Thoracic aorta (tissue), 2 donors: ENCODE data around the gene DERL2. TPM values are rescaled to one million over a fixed set of nuclear protein-coding genes. Genes with fewer than 3 reads are reported as not detected.
A peak's percentile ranks its signal among the peaks of the same experiment; 100 is the strongest.

ENCODE experiments used
- ATAC-seq: fragments of 150-250 bp; one replicate; pipeline ENCODE4 v1.8.0; 2017; ENCODE audit warnings: low read depth; ENCODE audit not compliant: insufficient number of reproducible peaks, low FRiP score
- DNase-seq: peaks from one replicate; pipeline ENCODE4 v3.0.0-alpha.2; 2020; ENCODE audit warnings: low spot score
- H3K27ac ChIP-seq, 2 donors: fragments of 200-600 bp; sonication (generic); 1 replicate in 1 of 2; 2 replicates in 1 of 2; pipeline ENCODE4 v1.5.1; 2016; ENCODE audit warnings: mild to moderate bottlenecking in 2 of 2, moderate library complexity in 2 of 2
- H3K27me3 ChIP-seq: fragments of 200-600 bp; sonication (generic); replicated peaks from 2 replicates; pipeline ENCODE4 v1.6.0; 2016; ENCODE audit warnings: mild to moderate bottlenecking; ENCODE audit not compliant: insufficient read depth
- H3K36me3 ChIP-seq: fragments of 200-600 bp; sonication (generic); one replicate; pipeline ENCODE4 v1.5.1; 2016
- H3K4me1 ChIP-seq, 2 donors: fragments of 200-600 bp; sonication (generic); 1 replicate in 1 of 2; 2 replicates in 1 of 2; pipeline versions ENCODE4 v1.5.1 to v1.6.0; 2016; ENCODE audit warnings: low read depth in 2 of 2, mild to moderate bottlenecking in 1 of 2; ENCODE audit not compliant: control insufficient read depth in 1 of 2
- H3K4me3 ChIP-seq: fragments of 200-600 bp; sonication (generic); 2 replicates; pipeline ENCODE4 v1.5.1; 2016; ENCODE audit warnings: mild to moderate bottlenecking
- H3K9me3 ChIP-seq: fragments of 200-600 bp; sonication (generic); 2 replicates; pipeline ENCODE4 v1.5.1; 2016
- CTCF ChIP-seq: fragments of 200-600 bp; sonication (generic); IDR thresholded peaks from one replicate; pipeline ENCODE4 v1.5.1; 2019; ENCODE audit warnings: antibody characterized with exemption
- total RNA-seq, 2 donors: library from RNA; depleted of rRNA; stranded (reverse); fragments of >200 nt; gene quantifications; one replicate each; pipeline versions ENCODE4 v1.1.0 to v1.2.3, GENCODE V29; 2016

Gene DERL2
- total RNA-seq, 2 donors from 2014 or later: 12.5 to 56.1 TPM

- ATAC-seq: no peak
- DNase-seq: no peak
- H3K9me3 ChIP-seq: no peaks in the 10 kb centered on the region
- no peak for TF ChIP-seq CTCF
- no peak overlapping the region for H3K4me3 ChIP-seq
- H3K4me1 ChIP-seq: peaks cover 11 to 20% of the 10 kb centered on the region in 2 donors
- peaks cover 5% of the 10 kb centered on the region for H3K36me3 ChIP-seq
- no peak overlapping the region for H3K27ac ChIP-seq
- H3K27me3 ChIP-seq: no peaks in the 10 kb centered on the region
Observed at GRCh38 chr17:5464717-5465507, 21.1 kb downstream of the DERL2 start.

- peaks cover 31% of the 10 kb centered on the region for H3K36me3 ChIP-seq
Observed at GRCh38 chr17:5446786-5447185, 39.2 kb downstream of the DERL2 start.

GRCh38 chr17:5444209-5444608 is 41.8 kb downstream of the DERL2 start:
- no peak for DNase-seq
- ATAC-seq: no peak
- H3K27ac ChIP-seq: no peak overlapping the region
- H3K4me3 ChIP-seq: no peak overlapping the region
- no peaks in the 10 kb centered on the region for H3K27me3 ChIP-seq
- TF ChIP-seq CTCF: no peak
- H3K4me1 ChIP-seq: peaks cover 3 to 5% of the 10 kb centered on the region in 2 donors
- H3K9me3 ChIP-seq: no peaks in the 10 kb centered on the region
- H3K36me3 ChIP-seq: peaks cover 21% of the 10 kb centered on the region

More at GRCh38 chr17:5446786-5447185, 39.2 kb downstream of the DERL2 start:
- TF ChIP-seq CTCF: no peak
- H3K4me1 ChIP-seq: no peaks in the 10 kb centered on the region
- no peak overlapping the region for H3K27ac ChIP-seq
- DNase-seq: no peak
- no peak for ATAC-seq
- no peaks in the 10 kb centered on the region for H3K9me3 ChIP-seq
- no peak overlapping the region for H3K4me3 ChIP-seq
- H3K27me3 ChIP-seq: no peaks in the 10 kb centered on the region

- Histone ChIP-seq H3K27ac (no peak overlapping the region), H3K4me1 (peaks cover 3 to 6% of the 10 kb centered on the region in 2 donors), H3K9me3 (no peaks in the 10 kb centered on the region), H3K36me3 (peaks cover 18% of the 10 kb centered on the region), H3K27me3 (no peaks in the 10 kb centered on the region), H3K4me3 (no peak overlapping the region)
- DNase-seq: no peak
- ATAC-seq: no peak
- TF ChIP-seq CTCF: no peak
Observed at GRCh38 chr17:5443728-5444127, 42.2 kb downstream of the DERL2 start.

GRCh38 chr17:5439446-5439764 is 46.6 kb downstream of the DERL2 start:
- H3K4me3 ChIP-seq: peak overlapping the region; percentile 77
- no peaks in the 10 kb centered on the region for H3K9me3 ChIP-seq
- no peaks in the 10 kb centered on the region for H3K27me3 ChIP-seq
- H3K36me3 ChIP-seq: peaks cover 18% of the 10 kb centered on the region
- peaks cover 8 to 19% of the 10 kb centered on the region in 2 donors for H3K4me1 ChIP-seq
- DNase-seq (no peak), ATAC-seq (no peak)
- H3K27ac ChIP-seq: peak overlapping the region; percentile 74 to 80
- TF ChIP-seq CTCF: peak; percentile 6
